WTC11 (cell line): ENCODE data around the gene SLC39A7. TPM values are rescaled to one million over a fixed set of nuclear protein-coding genes. Genes with fewer than 3 reads are reported as not detected.

ENCODE experiments used
- ATAC-seq: fragments of 200-7000 bp; cut with Tn5 transposase; 2 replicates; pipeline ENCODE4 v1.10.0; 2021; ENCODE audit warnings: mild to moderate bottlenecking, moderate library complexity
- CTCF ChIA-PET: fragments of 300-600 bp; sonication (Branson Sonifier 250); formaldehyde crosslinking; loops from one replicate; lab custom pipeline; 2021; ENCODE audit warnings: antibody characterized with exemption; lab: Charles Lee
- POLR2A ChIA-PET: fragments of 350-600 bp; sonication (Branson Sonifier 250); formaldehyde crosslinking; loops from one replicate; lab custom pipeline; 2021; ENCODE audit warnings: antibody characterized with exemption; lab: Charles Lee
- DNase-seq: peaks from one replicate; pipeline ENCODE4 v3.0.0; 2021; ENCODE audit warnings: low spot score
- H3K27ac Mint-ChIP-seq: 2 replicates; pipeline ENCODE4 v1.8.0; 2021; ENCODE audit warnings: mixed read lengths
- H3K27me3 Mint-ChIP-seq: 2 replicates; pipeline ENCODE4 v1.8.0; 2021; ENCODE audit warnings: low read depth, mild to moderate bottlenecking, moderate library complexity, mixed read lengths
- H3K36me3 Mint-ChIP-seq: 2 replicates; pipeline ENCODE4 v1.8.0; 2021; ENCODE audit warnings: mixed read lengths
- H3K4me1 Mint-ChIP-seq: 2 replicates; pipeline ENCODE4 v1.8.0; 2022; ENCODE audit warnings: mixed read lengths
- H3K4me3 Mint-ChIP-seq: 2 replicates; pipeline ENCODE4 v1.8.0; 2021; ENCODE audit warnings: mild to moderate bottlenecking, moderate library complexity, mixed read lengths
- H3K9me3 Mint-ChIP-seq: 2 replicates; pipeline ENCODE4 v1.8.0; 2021; ENCODE audit warnings: mixed read lengths
- ATF1 ChIP-seq: sonication (generic); formaldehyde crosslinking; IDR thresholded peaks from 2 replicates; pipeline ENCODE4 v1.8.1; 2023; ENCODE audit warnings: mild to moderate bottlenecking, moderate library complexity, missing genetic modification reagents
- EMX1 ChIP-seq: fragments of 250-450 bp; sonication (Bioruptor Pico); IDR thresholded peaks from 2 replicates; pipeline ENCODE4 v1.8.0; 2021; ENCODE audit warnings: mild to moderate bottlenecking
- FOXK1 ChIP-seq: sonication (generic); formaldehyde crosslinking; IDR thresholded peaks from 2 replicates; pipeline ENCODE4 v1.8.0; 2022; ENCODE audit warnings: mild to moderate bottlenecking, moderate library complexity, missing genetic modification reagents
- IRF2 ChIP-seq: sonication (generic); formaldehyde crosslinking; IDR thresholded peaks from 2 replicates; pipeline ENCODE4 v1.8.0; 2022; ENCODE audit warnings: low read depth, missing genetic modification reagents, borderline replicate concordance
- NR1H2 ChIP-seq: sonication (generic); formaldehyde crosslinking; IDR thresholded peaks from 2 replicates; pipeline ENCODE4 v1.9.0; 2021; ENCODE audit warnings: mild to moderate bottlenecking, moderate library complexity, missing genetic modification reagents
- OVOL2 ChIP-seq: fragments of 250-450 bp; sonication (Bioruptor Pico); IDR thresholded peaks from 2 replicates; pipeline ENCODE4 v1.9.0; 2021; ENCODE audit warnings: mild to moderate bottlenecking, borderline replicate concordance
- PRRX2 ChIP-seq: fragments of 250-450 bp; sonication (Bioruptor Pico); IDR thresholded peaks from 2 replicates; pipeline ENCODE4 v1.8.0; 2021; ENCODE audit warnings: mild to moderate bottlenecking
- SOX15 ChIP-seq: fragments of 250-450 bp; sonication (Bioruptor Pico); IDR thresholded peaks from 2 replicates; pipeline ENCODE4 v1.9.0; 2021; ENCODE audit warnings: mild to moderate bottlenecking
- TEAD1 ChIP-seq: sonication (generic); formaldehyde crosslinking; IDR thresholded peaks from 2 replicates; pipeline ENCODE4 v1.8.0; 2022; ENCODE audit warnings: mild to moderate bottlenecking, missing genetic modification reagents
- ZNF219 ChIP-seq: sonication (generic); formaldehyde crosslinking; IDR thresholded peaks from 2 replicates; pipeline ENCODE4 v1.8.0; 2023; ENCODE audit warnings: missing genetic modification reagents, mild to moderate bottlenecking, borderline replicate concordance
- ZNF317 ChIP-seq: sonication (generic); formaldehyde crosslinking; IDR thresholded peaks from 2 replicates; pipeline ENCODE4 v1.8.1; 2023; ENCODE audit warnings: low read depth, mild to moderate bottlenecking, moderate library complexity, missing genetic modification reagents, borderline replicate concordance
- ZNF416 ChIP-seq: fragments of 250-450 bp; sonication (Bioruptor Pico); IDR thresholded peaks from 2 replicates; pipeline ENCODE4 v1.9.0; 2021; ENCODE audit warnings: mild to moderate bottlenecking, inconsistent platforms
- total RNA-seq: library from RNA; stranded (reverse); gene quantifications from 3 replicates; pipeline ENCODE4 v1.2.3, GENCODE V29; 2021
- TF ChIP-seq, protein P1 (sequence below): sonication (generic); formaldehyde crosslinking; IDR thresholded peaks from 2 replicates; pipeline ENCODE4 v1.8.0; 2023; ENCODE audit warnings: missing genetic modification reagents, mild to moderate bottlenecking, borderline replicate concordance
- TF ChIP-seq, protein P2 (sequence below): sonication (generic); formaldehyde crosslinking; IDR thresholded peaks from 2 replicates; pipeline ENCODE4 v1.8.1; 2022; ENCODE audit warnings: missing genetic modification reagents, borderline replicate concordance
- TF ChIP-seq, protein P3 (sequence below): fragments of 250-450 bp; sonication (Bioruptor Pico); conservative IDR thresholded peaks from 2 replicates; pipeline ENCODE4 v1.9.0; 2021; ENCODE audit warnings: mild to moderate bottlenecking
- TF ChIP-seq, protein P4 (sequence below): sonication (generic); formaldehyde crosslinking; IDR thresholded peaks from 2 replicates; pipeline ENCODE4 v1.8.1; 2023; ENCODE audit warnings: mild to moderate bottlenecking, missing genetic modification reagents, moderate library complexity

The SLC39A7 gene
- total RNA-seq, 1 experiment from 2014 or later = 163 TPM

DNA sequence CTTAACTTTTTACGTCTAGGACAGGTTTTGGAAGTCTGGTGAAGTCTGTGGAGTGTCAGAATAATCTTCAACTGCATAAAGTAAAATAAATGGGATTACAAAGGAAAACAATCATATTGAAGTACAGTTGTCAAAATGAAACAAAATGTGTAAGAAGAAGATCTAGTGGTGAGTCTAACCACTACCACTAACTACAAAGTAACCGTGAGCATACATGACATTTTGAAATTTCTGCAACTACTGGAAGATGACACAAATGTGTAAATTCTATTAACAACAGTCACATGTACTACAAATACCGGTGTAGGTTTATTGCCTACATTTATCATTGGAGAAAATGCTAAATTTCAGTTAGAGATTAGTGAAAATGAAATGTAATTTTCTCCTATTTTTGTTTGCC, 41.3 kb downstream of the SLC39A7 start:
- Mint-ChIP-seq H3K36me3 (no peaks in the 10 kb centered on the region), H3K4me1 (peaks cover 2% of the 10 kb centered on the region; the same call in 1 of the 2 replicates), H3K27me3 (peaks cover 59% of the 10 kb centered on the region), H3K27ac (no peak overlapping the region), H3K9me3 (no peaks in the 10 kb centered on the region), H3K4me3 (no peak overlapping the region)
- ATAC-seq (no peak), DNase-seq (no peak)
- TF ChIP-seq ZNF416 (no peak), ZNF219 (CRISPR knock-in tag) (no peak), OVOL2 (CRISPR knock-in tag) (no peak), IRF2 (CRISPR knock-in tag) (no peak), TEAD1 (CRISPR knock-in tag) (no peak), ATF1 (CRISPR knock-in tag) (no peak), EMX1 (CRISPR knock-in tag) (no peak), FOXK1 (CRISPR knock-in tag) (no peak), NR1H2 (CRISPR knock-in tag) (no peak), ZNF317 (CRISPR knock-in tag) (no peak), SOX15 (CRISPR knock-in tag) (no peak), PRRX2 (CRISPR knock-in tag) (no peak)
- TF ChIP-seq, protein P1, sequence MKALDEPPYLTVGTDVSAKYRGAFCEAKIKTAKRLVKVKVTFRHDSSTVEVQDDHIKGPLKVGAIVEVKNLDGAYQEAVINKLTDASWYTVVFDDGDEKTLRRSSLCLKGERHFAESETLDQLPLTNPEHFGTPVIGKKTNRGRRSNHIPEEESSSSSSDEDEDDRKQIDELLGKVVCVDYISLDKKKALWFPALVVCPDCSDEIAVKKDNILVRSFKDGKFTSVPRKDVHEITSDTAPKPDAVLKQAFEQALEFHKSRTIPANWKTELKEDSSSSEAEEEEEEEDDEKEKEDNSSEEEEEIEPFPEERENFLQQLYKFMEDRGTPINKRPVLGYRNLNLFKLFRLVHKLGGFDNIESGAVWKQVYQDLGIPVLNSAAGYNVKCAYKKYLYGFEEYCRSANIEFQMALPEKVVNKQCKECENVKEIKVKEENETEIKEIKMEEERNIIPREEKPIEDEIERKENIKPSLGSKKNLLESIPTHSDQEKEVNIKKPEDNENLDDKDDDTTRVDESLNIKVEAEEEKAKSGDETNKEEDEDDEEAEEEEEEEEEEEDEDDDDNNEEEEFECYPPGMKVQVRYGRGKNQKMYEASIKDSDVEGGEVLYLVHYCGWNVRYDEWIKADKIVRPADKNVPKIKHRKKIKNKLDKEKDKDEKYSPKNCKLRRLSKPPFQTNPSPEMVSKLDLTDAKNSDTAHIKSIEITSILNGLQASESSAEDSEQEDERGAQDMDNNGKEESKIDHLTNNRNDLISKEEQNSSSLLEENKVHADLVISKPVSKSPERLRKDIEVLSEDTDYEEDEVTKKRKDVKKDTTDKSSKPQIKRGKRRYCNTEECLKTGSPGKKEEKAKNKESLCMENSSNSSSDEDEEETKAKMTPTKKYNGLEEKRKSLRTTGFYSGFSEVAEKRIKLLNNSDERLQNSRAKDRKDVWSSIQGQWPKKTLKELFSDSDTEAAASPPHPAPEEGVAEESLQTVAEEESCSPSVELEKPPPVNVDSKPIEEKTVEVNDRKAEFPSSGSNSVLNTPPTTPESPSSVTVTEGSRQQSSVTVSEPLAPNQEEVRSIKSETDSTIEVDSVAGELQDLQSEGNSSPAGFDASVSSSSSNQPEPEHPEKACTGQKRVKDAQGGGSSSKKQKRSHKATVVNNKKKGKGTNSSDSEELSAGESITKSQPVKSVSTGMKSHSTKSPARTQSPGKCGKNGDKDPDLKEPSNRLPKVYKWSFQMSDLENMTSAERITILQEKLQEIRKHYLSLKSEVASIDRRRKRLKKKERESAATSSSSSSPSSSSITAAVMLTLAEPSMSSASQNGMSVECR (CRISPR knock-in tag) = no peak
- TF ChIP-seq, protein P2, sequence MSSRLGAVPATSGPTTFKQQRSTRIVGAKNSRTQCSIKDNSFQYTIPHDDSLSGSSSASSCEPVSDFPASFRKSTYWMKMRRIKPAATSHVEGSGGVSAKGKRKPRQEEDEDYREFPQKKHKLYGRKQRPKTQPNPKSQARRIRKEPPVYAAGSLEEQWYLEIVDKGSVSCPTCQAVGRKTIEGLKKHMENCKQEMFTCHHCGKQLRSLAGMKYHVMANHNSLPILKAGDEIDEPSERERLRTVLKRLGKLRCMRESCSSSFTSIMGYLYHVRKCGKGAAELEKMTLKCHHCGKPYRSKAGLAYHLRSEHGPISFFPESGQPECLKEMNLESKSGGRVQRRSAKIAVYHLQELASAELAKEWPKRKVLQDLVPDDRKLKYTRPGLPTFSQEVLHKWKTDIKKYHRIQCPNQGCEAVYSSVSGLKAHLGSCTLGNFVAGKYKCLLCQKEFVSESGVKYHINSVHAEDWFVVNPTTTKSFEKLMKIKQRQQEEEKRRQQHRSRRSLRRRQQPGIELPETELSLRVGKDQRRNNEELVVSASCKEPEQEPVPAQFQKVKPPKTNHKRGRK (CRISPR knock-in tag) = no peak
- ChIA-PET CTCF (interaction anchor here (0.6 kb wide), 1 partner anchor 13 kb away, joined by 5 read pairs; no protein-coding TSS in a partner anchor), POLR2A (no interaction called here)

DNA sequence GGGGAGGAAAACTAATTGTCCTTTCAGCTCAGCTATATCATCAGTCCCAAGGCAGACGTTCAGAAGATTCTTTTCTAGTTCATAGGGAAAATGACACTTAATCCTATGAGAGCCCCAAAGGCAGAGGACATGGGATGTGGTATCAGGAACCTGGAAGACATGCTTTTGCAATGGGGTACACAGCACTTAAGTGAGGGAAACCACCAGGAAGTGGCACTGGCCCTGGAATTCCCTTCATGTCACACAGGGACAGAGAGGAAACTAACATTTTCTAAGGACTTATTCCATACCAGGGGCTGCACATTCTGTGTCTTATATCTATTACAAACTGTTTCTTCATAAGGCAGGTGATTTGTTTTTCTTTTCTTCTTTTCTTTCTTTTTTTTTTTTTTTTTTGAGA, 42.8 kb downstream of the SLC39A7 start:
- H3K4me1 Mint-ChIP-seq = peaks cover 7% of the 10 kb centered on the region
- H3K9me3 Mint-ChIP-seq = no peaks in the 10 kb centered on the region
- ChIA-PET POLR2A (interaction anchor here (0.7 to 0.9 kb wide), 2 partner anchors 39 to 96 kb away, joined by 4 read pairs; partner anchors contain the start of gene HSD17B8), CTCF (interaction anchor here (0.7 to 1.0 kb wide), 3 partner anchors 34 to 69 kb away, joined by 3 to 5 read pairs (median 3); partner anchors contain the start of gene B3GALT4)
- TF ChIP-seq, protein P2 (CRISPR knock-in tag) = no peak
- no peak for TF ChIP-seq ZNF317 (CRISPR knock-in tag)
- TF ChIP-seq, protein P3, sequence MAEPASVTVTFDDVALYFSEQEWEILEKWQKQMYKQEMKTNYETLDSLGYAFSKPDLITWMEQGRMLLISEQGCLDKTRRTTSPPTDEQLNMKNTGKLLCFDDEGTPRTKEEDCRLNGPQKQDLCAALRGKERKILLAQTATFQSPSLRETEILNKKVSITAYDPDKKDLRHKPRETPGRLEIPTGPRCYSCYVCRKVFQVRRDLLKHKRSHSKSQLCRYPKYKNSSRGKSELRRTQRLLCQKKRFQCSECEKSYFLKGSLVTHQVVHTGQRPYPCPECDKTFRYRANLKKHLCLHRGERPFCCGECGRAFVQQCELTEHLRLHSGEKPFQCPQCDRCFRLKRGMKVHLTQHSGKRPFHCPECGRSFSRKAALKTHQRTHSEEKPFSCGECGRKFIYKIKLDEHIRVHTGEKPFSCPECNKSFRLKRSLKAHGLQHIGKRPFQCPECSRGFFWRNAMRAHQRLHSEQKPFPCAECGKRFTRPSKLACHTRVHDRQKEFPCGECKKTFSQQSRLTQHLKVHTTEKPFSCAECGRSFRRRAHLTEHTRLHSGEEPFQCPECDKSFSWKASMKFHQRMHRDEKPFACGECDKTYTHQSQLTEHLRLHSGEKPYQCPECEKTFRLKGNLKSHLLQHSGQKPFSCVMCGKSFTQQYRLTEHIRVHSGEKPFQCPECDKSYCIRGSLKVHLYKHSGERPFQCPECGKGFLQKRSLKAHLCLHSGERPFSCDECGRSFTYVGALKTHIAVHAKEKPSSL = no peak
- TF ChIP-seq, protein P4, sequence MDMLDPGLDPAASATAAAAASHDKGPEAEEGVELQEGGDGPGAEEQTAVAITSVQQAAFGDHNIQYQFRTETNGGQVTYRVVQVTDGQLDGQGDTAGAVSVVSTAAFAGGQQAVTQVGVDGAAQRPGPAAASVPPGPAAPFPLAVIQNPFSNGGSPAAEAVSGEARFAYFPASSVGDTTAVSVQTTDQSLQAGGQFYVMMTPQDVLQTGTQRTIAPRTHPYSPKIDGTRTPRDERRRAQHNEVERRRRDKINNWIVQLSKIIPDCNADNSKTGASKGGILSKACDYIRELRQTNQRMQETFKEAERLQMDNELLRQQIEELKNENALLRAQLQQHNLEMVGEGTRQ (CRISPR knock-in tag) = no peak
- no peak for DNase-seq
- no peak for ATAC-seq
- H3K27me3 Mint-ChIP-seq = peaks cover 61% of the 10 kb centered on the region
- no peak overlapping the region for H3K4me3 Mint-ChIP-seq
- peak overlapping the region; percentile 56; the same call in 1 of the 2 replicates for H3K27ac Mint-ChIP-seq
- H3K36me3 Mint-ChIP-seq = no peaks in the 10 kb centered on the region
